ENCODE results near the gene CNIH3.
"Not testable (repeated sequence)": the region's sequence is repeated elsewhere in the genome, so short reads cannot be mapped to it uniquely, and the experiment has no call there.

The CNIH3 gene

GRCh38 chr1:224689374-224689773, 73.3 kb downstream of the CNIH3 start:
- DNase-seq (ENCODE audit: low read depth) = no peak

DNA sequence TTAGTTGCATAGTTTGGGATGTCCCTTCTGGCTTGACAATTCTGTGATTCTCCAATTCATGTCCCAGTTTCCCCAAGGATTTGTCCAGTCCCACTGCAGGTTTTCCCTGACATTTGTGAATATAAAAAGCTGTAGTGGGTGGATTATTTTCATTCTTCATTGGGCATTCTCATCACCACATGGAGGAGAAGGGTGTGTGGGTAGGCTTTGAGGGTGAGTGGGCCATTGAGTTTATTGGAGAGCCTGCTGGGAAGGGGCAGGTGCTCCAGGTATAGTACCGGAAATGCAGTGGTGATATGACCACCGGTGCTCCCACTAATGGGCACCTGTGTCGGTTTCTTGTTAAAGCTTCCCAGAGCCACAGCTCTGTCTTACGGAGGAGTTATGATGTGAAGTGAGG, 74.5 kb downstream of the CNIH3 start:
- DNase-seq (ENCODE audit: low read depth) = no peak

- no peak for DNase-seq (ENCODE audit: low read depth)
These were observed 75.2 kb downstream of the CNIH3 start for GRCh38 chr1:224691148-224691925.

DNA sequence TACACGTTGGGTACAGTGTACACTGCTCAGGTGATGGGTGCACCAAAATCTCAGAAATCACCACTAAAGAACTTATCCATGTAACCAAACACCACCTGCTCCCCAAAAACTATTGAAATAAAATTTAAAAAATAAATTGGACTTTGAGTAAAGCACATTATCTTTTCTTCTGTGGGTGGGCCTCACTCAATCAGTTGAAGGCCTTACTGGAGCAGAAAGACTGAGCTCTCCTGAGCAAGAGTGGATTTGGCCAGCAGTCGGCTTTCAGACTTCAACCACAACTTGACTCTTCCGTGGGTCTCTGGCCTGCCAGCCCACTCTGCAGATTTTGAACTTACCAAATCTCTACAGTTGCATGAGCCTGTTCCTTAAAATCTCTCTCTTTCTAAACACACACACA, 78.9 kb downstream of the CNIH3 start:
- DNase-seq (ENCODE audit: low read depth) = no peak

DNA sequence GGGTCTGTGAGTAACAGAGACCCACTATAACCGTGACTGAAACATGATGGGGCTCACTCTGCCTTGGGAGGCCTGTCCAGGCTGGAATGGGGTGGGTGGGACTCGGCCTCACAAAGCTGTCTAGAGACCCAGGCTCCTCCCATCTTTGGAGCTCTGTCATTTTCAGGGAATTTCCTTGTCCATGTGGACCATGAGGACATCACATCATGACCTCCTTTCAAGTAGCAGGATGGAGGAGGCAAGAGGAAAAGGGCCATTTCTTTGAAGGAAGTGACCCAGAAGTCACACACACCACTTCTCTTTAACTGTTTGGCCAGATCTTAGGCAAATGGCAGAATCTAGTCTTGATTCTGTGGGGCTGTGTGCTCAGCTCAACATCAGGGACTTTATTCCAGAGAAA, 79.9 kb downstream of the CNIH3 start:
- no peak for DNase-seq (ENCODE audit: low read depth)

DNA sequence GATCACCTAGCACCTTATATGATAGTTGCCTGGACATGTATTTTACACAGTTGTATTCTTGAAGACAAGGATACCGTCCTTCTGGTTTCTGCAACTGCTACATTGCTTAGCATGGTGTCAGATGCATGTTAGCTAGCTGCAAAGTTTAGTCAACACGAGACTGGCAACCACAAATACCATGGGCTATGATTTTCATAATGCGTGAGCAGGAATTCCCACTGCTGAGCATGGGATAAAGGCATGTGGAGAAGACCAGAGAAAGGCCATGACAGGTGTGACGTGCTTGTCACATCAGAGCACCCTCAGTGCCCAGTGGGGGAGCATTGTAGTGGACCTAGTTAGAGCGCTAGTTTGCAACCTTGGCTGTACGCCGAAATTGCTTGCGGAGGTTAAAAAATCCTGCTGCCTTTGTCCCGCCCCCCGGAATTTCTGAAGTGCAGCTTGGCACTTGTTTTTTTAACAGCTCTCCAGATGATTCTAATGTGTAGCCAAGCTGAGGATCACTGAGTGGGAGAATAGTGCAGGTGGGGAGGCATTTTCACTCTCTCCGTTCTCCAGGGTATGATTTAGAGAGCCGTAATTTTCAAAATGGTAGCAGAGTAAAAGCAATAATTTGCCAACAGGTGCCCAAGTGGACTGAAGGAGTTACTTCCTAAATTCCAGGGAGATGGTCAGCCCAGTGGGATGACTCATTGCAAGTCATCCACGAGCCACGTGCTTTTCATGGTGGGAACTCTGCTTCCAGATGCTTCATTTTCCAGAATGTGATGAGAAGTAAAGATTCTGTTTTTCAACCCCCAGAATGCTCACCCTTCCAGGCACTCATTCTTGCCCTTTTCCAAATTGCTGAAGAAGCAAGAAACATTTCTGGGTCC, 81.0 kb downstream of the CNIH3 start:
- DNase-seq (ENCODE audit: low read depth) = no peak

DNA sequence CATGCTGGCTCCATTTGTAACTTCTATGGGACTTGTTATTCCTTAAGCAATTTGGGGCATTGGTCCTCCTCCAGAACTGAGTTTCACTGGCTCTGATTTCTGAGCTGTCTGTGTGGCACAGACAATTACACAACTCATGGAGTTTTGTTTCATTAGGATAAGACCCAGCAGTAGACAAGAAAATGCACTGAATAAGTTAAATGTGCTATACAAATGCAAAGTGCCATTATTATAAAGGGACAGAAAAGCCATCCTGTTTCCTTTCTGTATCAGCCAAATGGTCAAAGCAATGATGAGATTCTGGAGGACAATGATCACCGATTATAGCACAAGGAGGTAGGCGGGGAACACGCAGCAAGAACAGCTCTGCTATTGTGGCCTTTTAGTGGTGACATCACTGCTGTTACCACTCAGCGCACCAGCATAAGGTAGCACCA, 81.9 kb downstream of the CNIH3 start:
- DNase-seq (ENCODE audit: low read depth) = no peak

DNA sequence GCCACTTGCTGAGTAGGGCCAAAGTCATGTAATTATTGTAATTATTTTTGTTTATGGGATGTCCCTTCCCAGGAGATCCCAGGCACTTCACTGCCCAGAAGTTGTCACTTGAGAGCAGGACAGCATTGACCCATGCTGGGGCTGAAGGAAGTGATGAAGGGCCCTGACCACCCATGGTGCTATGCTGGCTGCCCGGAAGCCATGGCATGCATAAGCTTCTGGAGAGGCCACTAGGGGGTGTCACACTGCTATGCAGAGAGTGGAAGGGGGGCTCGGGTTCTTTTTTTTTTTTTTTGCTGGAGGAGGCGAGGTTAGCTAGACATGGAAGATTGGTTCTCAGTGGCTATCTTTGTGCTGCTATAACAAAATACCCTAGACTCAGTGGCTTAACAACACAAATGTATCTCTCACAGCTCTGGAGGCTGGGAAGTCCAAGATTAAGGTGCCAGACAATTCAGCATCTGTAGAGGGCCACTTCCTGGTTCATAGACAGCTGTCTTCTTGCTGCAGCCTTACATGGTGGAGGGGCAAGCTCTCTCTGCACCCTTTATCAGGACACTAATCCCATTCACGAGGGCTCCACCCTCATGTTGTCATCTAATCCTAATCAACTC, 84.9 kb downstream of the CNIH3 start:
- DNase-seq (ENCODE audit: low read depth) = no peak

GRCh38 chr1:224703702-224704101, 87.6 kb downstream of the CNIH3 start:
- DNase-seq (ENCODE audit: low read depth) = no peak

- no peak for DNase-seq (ENCODE audit: low read depth)
These were observed 88.1 kb downstream of the CNIH3 start for GRCh38 chr1:224704107-224704735.

GRCh38 chr1:224705578-224705977, 89.5 kb downstream of the CNIH3 start:
- DNase-seq (ENCODE audit: low read depth) = no peak

GRCh38 chr1:224707843-224708725, 92.0 kb downstream of the CNIH3 start:
- no peak for DNase-seq (ENCODE audit: low read depth)

GRCh38 chr1:224710196-224710595, 94.1 kb downstream of the CNIH3 start:
- DNase-seq (ENCODE audit: low read depth) = no peak

- DNase-seq (ENCODE audit: low read depth) = not testable (repeated sequence)
These were observed 95.2 kb downstream of the CNIH3 start for GRCh38 chr1:224711231-224711756.

DNA sequence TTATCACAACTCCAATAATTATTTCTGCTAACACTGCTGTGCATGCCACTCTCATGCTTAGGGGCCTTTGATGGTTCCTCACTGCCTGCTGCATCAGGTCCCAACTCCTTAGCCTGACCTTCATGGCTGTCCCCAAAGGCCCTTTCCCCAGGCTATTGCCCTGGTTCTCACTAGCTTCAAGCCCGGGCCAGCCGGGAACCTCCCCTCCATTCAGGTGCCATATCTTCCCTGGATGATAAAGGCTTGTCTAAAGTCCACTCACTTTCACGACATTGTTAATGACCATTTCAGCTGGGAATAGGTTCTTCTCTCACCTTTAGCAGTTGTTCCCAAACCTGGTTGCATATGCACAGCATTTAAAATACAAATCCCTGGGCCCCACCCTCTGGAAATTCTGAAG, 95.8 kb downstream of the CNIH3 start:
- no peak for DNase-seq (ENCODE audit: low read depth)

DNA sequence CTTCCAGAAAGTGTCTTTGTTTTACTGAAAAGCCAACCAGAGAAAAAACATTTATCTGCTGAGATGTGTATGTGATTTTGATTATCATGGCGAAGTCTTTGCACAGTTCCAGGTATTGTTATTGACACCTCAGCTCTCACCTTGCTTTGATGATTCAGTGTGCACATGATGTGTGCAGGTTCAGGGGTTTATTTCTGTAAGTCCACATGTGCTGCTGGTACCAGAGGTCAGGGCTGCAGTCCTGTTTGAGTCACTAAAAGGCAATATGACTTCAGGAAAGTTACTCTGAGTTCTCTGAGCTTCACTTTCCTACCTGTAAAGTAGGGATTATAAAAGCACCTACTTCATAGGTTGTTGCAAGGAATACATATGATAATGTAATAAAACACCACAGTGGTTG, 97.1 kb downstream of the CNIH3 start:
- no peak for DNase-seq (ENCODE audit: low read depth)

DNA sequence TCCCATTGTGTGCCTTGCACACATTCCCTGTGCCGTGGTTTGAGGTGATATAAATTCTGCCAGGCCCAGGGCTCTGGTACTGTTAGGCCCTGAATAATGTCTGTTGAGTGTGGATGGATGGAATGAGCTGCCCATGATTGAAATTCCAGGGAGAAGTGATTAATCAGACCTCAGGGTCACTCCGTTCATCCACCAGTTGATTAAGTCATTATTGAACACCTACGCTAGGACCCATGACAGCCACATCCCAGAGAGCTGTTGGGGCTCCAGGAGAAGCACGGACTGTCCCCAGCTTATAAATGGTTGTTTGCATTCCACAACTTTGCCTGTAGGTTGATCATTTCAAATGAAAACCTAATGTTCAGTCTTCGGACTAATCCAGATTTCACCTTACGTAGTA, 98.4 kb downstream of the CNIH3 start:
- no peak for DNase-seq (ENCODE audit: low read depth)

DNA sequence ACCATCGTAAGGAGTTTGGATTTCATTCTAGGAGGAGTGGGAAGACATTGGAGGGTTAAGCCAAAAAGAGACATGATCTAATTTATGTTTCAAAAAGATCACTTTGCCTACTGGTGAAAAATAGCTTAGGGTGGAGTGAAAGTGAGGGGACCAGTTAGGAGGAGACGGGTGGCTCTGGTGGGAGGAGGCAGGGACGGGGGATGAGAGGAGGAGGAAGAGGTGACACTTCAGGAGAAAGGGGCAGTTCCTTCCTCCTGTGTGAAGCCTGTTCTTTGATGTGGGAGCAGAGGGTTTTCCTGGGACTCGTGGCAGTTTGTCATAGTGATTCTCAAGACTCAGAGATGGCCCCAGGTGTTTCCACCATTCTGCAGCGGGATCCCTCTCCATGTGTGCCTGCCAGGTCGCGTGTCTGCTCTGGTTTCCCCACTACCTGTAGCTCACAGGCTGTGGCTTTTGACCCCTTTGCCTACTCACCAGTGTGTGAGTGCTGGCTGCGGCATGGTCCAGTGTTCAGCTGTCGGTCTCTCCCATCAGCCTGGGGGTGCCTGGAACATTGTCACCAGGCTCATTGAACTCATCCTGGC, 102.4 kb downstream of the CNIH3 start:
- no peak for DNase-seq (ENCODE audit: low read depth)

GRCh38 chr1:224719716-224720115, 103.6 kb downstream of the CNIH3 start:
- no peak for DNase-seq (ENCODE audit: low read depth)

GRCh38 chr1:224720216-224720615, 104.1 kb downstream of the CNIH3 start:
- no peak for DNase-seq (ENCODE audit: low read depth)

DNA sequence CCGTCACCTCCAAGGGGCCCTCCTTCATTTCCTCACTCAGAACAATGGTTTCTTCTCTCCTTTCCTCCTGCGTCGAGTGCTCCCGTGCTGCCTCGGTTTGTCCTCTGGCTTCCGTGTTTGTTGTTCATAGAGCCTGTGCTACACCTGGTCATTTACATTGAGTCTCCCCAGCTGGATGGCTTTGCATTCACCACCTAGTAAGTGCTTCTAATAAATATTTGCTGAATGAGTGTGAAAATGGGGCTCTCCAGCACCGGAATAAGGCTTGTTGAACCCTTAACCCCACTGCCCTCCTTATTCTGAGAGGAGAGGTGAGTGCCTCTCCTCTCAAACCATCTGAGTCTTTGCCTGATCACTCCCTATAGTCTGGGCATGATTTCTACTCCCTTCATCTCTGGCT, 104.9 kb downstream of the CNIH3 start:
- no peak for DNase-seq (ENCODE audit: low read depth)
